A673 (cell line): ENCODE data around the gene GNAQ. TPM values are rescaled to one million over a fixed set of nuclear protein-coding genes. Genes with fewer than 3 reads are reported as not detected.

Experiments
- BruUV-seq: library from RNA; stranded (reverse); fragments of 400-500 nt; replicated peaks from 2 replicates; lab custom pipeline; 2021; lab: Mats Ljungman, UMichigan
- CTCF ChIA-PET: fragments of 300-600 bp; sonication (Branson Sonifier 250); formaldehyde crosslinking; loops from one replicate; lab custom pipeline; 2022; ENCODE audit warnings: antibody characterized with exemption; lab: Charles Lee
- POLR2A ChIA-PET: fragments of 300-600 bp; sonication (Branson Sonifier 250); formaldehyde crosslinking; loops from one replicate; lab custom pipeline; 2022; ENCODE audit warnings: antibody characterized with exemption; ENCODE audit not compliant: low non-redundant PET; lab: Charles Lee
- DNase-seq: peaks from one replicate; pipeline ENCODE4 v3.0.0-alpha.2; 2015; ENCODE audit warnings: low spot score
- H3K27ac ChIP-seq: fragments of 200-600 bp; sonication (generic); 2 replicates; pipeline ENCODE4 v1.5.1; 2016; ENCODE audit warnings: mixed run types, low read depth, mild to moderate bottlenecking, mixed read lengths, antibody characterized with exemption, low read length; ENCODE audit not compliant: poor library complexity, severe bottlenecking
- H3K27me3 ChIP-seq: fragments of 200-600 bp; sonication (generic); replicated peaks from 2 replicates; pipeline ENCODE4 v1.6.1; 2017; ENCODE audit warnings: mixed run types, low read depth, mild to moderate bottlenecking, mixed read lengths, antibody characterized with exemption, low read length; ENCODE audit not compliant: insufficient read depth, poor library complexity
- H3K36me3 ChIP-seq: fragments of 200-600 bp; sonication (generic); 2 replicates; pipeline ENCODE4 v1.6.1; 2016; ENCODE audit warnings: mixed run types, mild to moderate bottlenecking, mixed read lengths, antibody characterized with exemption, low read length; ENCODE audit not compliant: insufficient read depth, poor library complexity, severe bottlenecking
- H3K4me1 ChIP-seq: fragments of 200-600 bp; sonication (generic); 2 replicates; pipeline ENCODE4 v1.6.1; 2017; ENCODE audit warnings: mixed run types, mild to moderate bottlenecking, mixed read lengths, antibody characterized with exemption, low read length; ENCODE audit not compliant: insufficient read depth, poor library complexity, severe bottlenecking
- H3K4me3 ChIP-seq: fragments of 200-600 bp; sonication (generic); 2 replicates; pipeline ENCODE4 v1.5.1; 2016; ENCODE audit warnings: low read depth, mixed run types, mild to moderate bottlenecking, mixed read lengths, low read length; ENCODE audit not compliant: poor library complexity, severe bottlenecking
- H3K9me3 ChIP-seq: fragments of 200-600 bp; sonication (generic); 2 replicates; pipeline ENCODE4 v1.6.1; 2016; ENCODE audit warnings: mixed run types, low read depth, mild to moderate bottlenecking, mixed read lengths, antibody characterized with exemption, low read length; ENCODE audit not compliant: poor library complexity, severe bottlenecking
- EZH2 ChIP-seq: fragments of 200-600 bp; sonication (generic); IDR thresholded peaks from 2 replicates; pipeline ENCODE4 v1.6.1; 2017; ENCODE audit warnings: borderline replicate concordance, low read depth, mild to moderate bottlenecking, mixed read lengths, antibody characterized with exemption, low read length; ENCODE audit not compliant: poor library complexity, severe bottlenecking
- intact Hi-C: fragments of 100-400 bp; cut with micrococcal nuclease; formaldehyde crosslinking; loops from one replicate; pipeline ENCODE4 v1.10.0; 2022; ENCODE audit not compliant: unreplicated experiment
- total RNA-seq: library from RNA; stranded (reverse); gene quantifications from 2 replicates; pipeline ENCODE4 v1.2.3, GENCODE V29; 2021
- TF ChIP-seq, protein P1 (sequence below): fragments of 300-800, 200-600 bp; sonication (generic); conservative IDR thresholded peaks from 2 replicates; pipeline ENCODE4 v1.5.1; 2017; ENCODE audit warnings: low read depth, mild to moderate bottlenecking, antibody characterized with exemption, low read length, moderate library complexity, mixed read lengths

GNAQ gene
- total RNA-seq, 1 experiment from 2014 or later = 69.9 TPM

GRCh38 chr9:77956555-77956954 is 75.1 kb downstream of the GNAQ start:
- no peaks in the 10 kb centered on the region for H3K27me3 ChIP-seq
- no peaks in the 10 kb centered on the region for H3K36me3 ChIP-seq
- intact Hi-C loops = no loop called here
- POLR2A ChIA-PET = no interaction called here
- no peaks in the 10 kb centered on the region for H3K9me3 ChIP-seq
- no peak overlapping the region for H3K27ac ChIP-seq
- CTCF ChIA-PET = no interaction called here
- H3K4me3 ChIP-seq = no peak overlapping the region
- no peak for DNase-seq
- no peak for TF ChIP-seq EZH2
- TF ChIP-seq, protein P1, sequence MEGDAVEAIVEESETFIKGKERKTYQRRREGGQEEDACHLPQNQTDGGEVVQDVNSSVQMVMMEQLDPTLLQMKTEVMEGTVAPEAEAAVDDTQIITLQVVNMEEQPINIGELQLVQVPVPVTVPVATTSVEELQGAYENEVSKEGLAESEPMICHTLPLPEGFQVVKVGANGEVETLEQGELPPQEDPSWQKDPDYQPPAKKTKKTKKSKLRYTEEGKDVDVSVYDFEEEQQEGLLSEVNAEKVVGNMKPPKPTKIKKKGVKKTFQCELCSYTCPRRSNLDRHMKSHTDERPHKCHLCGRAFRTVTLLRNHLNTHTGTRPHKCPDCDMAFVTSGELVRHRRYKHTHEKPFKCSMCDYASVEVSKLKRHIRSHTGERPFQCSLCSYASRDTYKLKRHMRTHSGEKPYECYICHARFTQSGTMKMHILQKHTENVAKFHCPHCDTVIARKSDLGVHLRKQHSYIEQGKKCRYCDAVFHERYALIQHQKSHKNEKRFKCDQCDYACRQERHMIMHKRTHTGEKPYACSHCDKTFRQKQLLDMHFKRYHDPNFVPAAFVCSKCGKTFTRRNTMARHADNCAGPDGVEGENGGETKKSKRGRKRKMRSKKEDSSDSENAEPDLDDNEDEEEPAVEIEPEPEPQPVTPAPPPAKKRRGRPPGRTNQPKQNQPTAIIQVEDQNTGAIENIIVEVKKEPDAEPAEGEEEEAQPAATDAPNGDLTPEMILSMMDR = no peak
- H3K4me1 ChIP-seq = peaks cover 58% of the 10 kb centered on the region
- no TSS peak for BruUV-seq

- intact Hi-C loops = no loop called here
- Histone ChIP-seq H3K27ac (no peak overlapping the region), H3K27me3 (no peaks in the 10 kb centered on the region), H3K4me1 (peaks cover 40% of the 10 kb centered on the region), H3K9me3 (no peaks in the 10 kb centered on the region), H3K36me3 (no peaks in the 10 kb centered on the region), H3K4me3 (no peak overlapping the region)
- no TSS peak for BruUV-seq
- ChIA-PET CTCF (no interaction called here), POLR2A (no interaction called here)
- DNase-seq = no peak
- TF ChIP-seq, protein P1 = no peak
- TF ChIP-seq EZH2 = no peak
Observed at GRCh38 chr9:77954666-77955015, 77.0 kb downstream of the GNAQ start.

DNA sequence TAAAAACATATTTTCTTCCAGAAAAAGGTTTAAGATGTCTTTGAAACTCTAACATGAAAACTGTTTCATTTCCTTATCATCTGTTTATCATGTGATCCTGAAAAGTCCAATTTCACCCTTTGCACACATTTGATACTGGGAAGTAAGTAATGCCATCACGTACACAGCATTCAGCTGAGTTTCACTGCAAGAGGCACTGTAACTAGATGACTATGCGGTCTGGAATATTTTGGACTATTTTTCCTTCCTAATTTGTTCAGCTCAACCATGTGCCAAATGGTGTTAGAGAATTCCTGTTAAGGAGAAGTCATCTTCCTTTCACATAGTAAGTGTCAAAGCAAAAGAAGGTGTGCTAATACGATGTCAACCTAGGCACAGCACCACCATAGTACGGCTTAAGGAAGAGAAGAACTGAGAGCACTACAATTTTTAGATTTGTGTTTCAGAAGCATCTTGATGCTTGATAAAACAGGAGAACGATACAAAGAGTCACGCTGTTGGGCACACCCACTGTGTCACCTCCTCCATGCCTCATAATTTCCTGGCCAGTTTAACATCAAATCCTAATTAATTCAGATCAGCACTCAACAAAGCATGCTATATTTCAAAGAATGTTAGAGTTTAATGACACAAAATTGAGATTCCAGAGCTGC is 77.5 kb downstream of the GNAQ start:
- no peak for DNase-seq
- BruUV-seq = no TSS peak
- Histone ChIP-seq H3K36me3 (no peaks in the 10 kb centered on the region), H3K27ac (no peak overlapping the region), H3K9me3 (no peaks in the 10 kb centered on the region), H3K4me3 (no peak overlapping the region), H3K27me3 (no peaks in the 10 kb centered on the region), H3K4me1 (peaks cover 42% of the 10 kb centered on the region)
- CTCF ChIA-PET = no interaction called here
- TF ChIP-seq EZH2 = no peak
- TF ChIP-seq, protein P1 = no peak
- intact Hi-C loops = no loop called here
- POLR2A ChIA-PET = no interaction called here
